Cardiac muscle cell (in vitro differentiated cells and primary cell): ENCODE measurements around the gene N4BP3. TPM values are rescaled to one million over a fixed set of nuclear protein-coding genes. Genes with fewer than 3 reads are reported as not detected.
"Not testable (repeated sequence)": the region's sequence is repeated elsewhere in the genome, so short reads cannot be mapped to it uniquely, and the experiment has no call there.

ENCODE experiments used
- DNase-seq, 2 donors: peaks; one replicate each; pipeline versions ENCODE4 v3.0.0 to v3.0.0-alpha.2; 2010 to 2017; ENCODE audit warnings: low read depth in 1 of 2, low spot score in 1 of 2
- H3K27ac ChIP-seq: fragments of 200-600 bp; sonication (generic); 2 replicates; pipeline ENCODE4 v1.5.1; 2016
- H3K27me3 ChIP-seq: fragments of 200-600 bp; sonication (generic); 2 replicates; pipeline ENCODE4 v1.6.0; 2016; ENCODE audit warnings: control low read depth
- H3K36me3 ChIP-seq: fragments of 200-600 bp; sonication (generic); 2 replicates; pipeline ENCODE4 v1.5.1; 2016; ENCODE audit warnings: control low read depth
- H3K4me1 ChIP-seq: fragments of 200-600 bp; sonication (generic); 2 replicates; pipeline ENCODE4 v1.8.1; 2017; ENCODE audit warnings: low read depth, mild to moderate bottlenecking, mixed run types
- H3K4me3 ChIP-seq: fragments of 200-600 bp; sonication (generic); 2 replicates; pipeline ENCODE4 v1.5.1; 2016; ENCODE audit warnings: mild to moderate bottlenecking
- H3K9me3 ChIP-seq: fragments of 200-600 bp; sonication (generic); 2 replicates; pipeline ENCODE4 v1.5.1; 2017; ENCODE audit warnings: low read depth, mild to moderate bottlenecking, control low read depth
- CTCF ChIP-seq: IDR thresholded peaks from 2 replicates; pipeline ENCODE4 v1.5.1; 2012; ENCODE audit warnings: low read depth, mild to moderate bottlenecking, low read length
- polyA plus RNA-seq: library from polyadenylated mRNA; unstranded; fragments of >200 nt; fragmentation: Nextera tagmentation; extraction: Ambion mirVana; gene quantifications from 2 replicates; pipeline ENCODE4 v1.2.1, GENCODE V29; 2016
- total RNA-seq: library from RNA; depleted of rRNA; stranded (reverse); fragments of >200 nt; gene quantifications from 2 replicates; pipeline ENCODE4 v1.2.3, GENCODE V29; 2016

N4BP3 gene
- total and polyA plus RNA-seq, 2 experiments from 2014 or later: 5.7 to 13.7 TPM

DNA sequence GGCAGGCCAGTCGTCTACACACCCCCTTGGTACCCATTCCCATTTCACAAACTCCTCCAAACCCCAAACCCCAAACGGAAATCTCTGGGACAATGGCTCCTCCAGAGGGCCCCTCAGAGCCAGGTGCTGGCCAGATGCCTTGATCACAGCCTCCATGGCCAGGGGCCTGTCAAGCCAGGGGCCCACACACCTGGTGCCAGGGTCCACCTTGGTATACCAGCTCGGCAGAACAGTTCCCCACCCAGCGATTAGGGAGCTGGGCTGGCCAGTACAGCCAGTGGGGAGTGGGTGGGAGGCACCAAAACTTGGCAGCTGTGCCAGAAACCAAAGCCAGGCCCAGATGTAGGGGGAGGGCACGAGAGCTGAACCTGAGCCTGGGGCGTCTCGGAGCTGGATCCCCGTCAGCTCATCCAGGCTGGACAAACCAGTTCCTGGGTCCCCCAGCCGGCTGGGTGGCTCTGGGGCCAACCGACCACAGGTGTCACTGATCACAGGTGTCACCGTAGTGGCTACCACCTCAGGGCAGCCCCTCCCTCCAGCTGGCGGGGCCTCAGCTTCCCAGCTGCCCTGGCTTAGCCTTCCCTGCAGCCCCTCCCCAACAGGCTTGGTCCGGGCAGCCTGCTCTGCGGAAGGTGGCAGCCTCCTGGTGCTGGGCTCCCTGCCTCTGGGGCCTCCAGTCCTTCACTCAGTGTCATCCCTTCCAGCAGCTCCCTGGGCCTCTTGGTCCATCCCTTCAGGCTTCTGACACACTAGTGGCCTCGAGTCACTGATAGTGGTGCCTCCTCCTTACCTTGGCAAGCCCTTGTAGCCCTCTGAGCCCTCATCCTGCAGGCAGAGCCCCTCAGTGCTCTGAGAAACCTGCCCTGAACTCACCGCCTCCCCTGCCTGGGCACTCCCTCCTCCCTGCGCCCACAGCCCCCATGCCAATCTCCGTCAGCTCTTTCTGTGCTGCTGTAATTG, 10.9 kb downstream of the N4BP3 start:
- Histone ChIP-seq H3K9me3 (no peaks in the 10 kb centered on the region), H3K4me1 (no peaks in the 10 kb centered on the region), H3K36me3 (peaks cover 6% of the 10 kb centered on the region), H3K27ac (no peak overlapping the region), H3K4me3 (no peak overlapping the region), H3K27me3 (no peaks in the 10 kb centered on the region)
- no peak for TF ChIP-seq CTCF
- DNase-seq: no peak

GRCh38 chr5:178125253-178125906, 12.0 kb downstream of the N4BP3 start:
- no peak overlapping the region for H3K4me3 ChIP-seq
- H3K36me3 ChIP-seq: peaks cover 6% of the 10 kb centered on the region
- no peaks in the 10 kb centered on the region for H3K9me3 ChIP-seq
- no peak for DNase-seq
- H3K4me1 ChIP-seq: no peaks in the 10 kb centered on the region
- no peak for TF ChIP-seq CTCF
- H3K27ac ChIP-seq: no peak overlapping the region
- H3K27me3 ChIP-seq: no peaks in the 10 kb centered on the region

DNA sequence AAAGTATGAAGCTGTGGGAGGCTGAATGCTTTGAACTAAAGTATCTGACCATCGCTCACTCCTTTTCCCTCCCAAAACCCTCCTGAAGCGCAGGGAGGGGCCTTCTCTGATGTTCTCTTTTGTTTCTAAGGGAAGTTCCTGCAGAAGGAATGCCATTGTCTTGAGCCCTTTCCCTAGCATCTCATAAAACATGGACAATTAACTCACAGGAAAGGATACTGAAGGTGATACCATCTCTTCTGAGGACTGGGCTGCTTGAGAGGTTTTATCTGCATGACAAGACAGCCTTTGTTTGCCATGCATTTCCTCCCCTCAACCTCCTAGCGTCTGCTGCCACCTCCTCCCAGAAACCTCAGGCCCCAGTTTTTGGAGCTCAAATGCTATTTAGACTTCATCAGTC, 13.2 kb downstream of the N4BP3 start:
- TF ChIP-seq CTCF: no peak
- Histone ChIP-seq H3K4me1 (no peaks in the 10 kb centered on the region), H3K9me3 (no peaks in the 10 kb centered on the region), H3K27ac (no peak overlapping the region), H3K36me3 (peaks cover 6% of the 10 kb centered on the region), H3K4me3 (no peak overlapping the region), H3K27me3 (no peaks in the 10 kb centered on the region)
- DNase-seq: no peak

- H3K27ac ChIP-seq, H3K27me3 ChIP-seq, DNase-seq, H3K4me3 ChIP-seq, H3K9me3 ChIP-seq, H3K4me1 ChIP-seq, H3K36me3 ChIP-seq: not testable (repeated sequence)
Observed at GRCh38 chr5:178127300-178128009, 14.1 kb downstream of the N4BP3 start.

GRCh38 chr5:178129296-178129695, 16.0 kb downstream of the N4BP3 start:
- Histone ChIP-seq H3K27ac (no peak overlapping the region), H3K4me1 (no peaks in the 10 kb centered on the region), H3K27me3 (no peaks in the 10 kb centered on the region), H3K9me3 (no peaks in the 10 kb centered on the region), H3K36me3 (no peaks in the 10 kb centered on the region), H3K4me3 (no peak overlapping the region)
- DNase-seq: no peak
- no peak for TF ChIP-seq CTCF

DNA sequence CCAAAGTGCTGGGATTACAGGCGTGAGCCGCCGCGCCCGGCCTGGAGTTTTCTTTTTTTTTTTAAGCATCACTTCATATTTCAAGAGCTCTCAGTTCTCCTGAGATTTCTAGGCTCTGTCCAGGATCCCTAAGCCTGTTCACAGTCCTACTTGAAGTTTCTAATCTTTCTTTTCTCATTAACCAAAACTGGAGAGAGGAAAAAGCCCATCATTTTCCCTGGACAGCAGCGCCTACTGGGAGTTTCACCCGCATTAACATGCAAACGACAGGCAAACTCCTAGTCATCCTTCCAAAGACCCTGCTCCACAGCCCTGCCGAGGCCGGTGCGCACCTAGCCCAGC, 16.9 kb downstream of the N4BP3 start:
- peak in 1 of 2 donors; percentile 29 for DNase-seq

More for the DNA sequence above, 16.9 kb downstream of the N4BP3 start:
- not testable (repeated sequence) for H3K27me3 ChIP-seq, H3K36me3 ChIP-seq, H3K9me3 ChIP-seq, H3K4me1 ChIP-seq
- H3K4me3 ChIP-seq: peak overlapping the region; percentile 100
- peak overlapping the region; percentile 86 for H3K27ac ChIP-seq
